CD4-positive, alpha-beta T cell treated with Interleukin-21 for 1 hour (primary cell): ENCODE results near the gene RHOXF1.
"Not testable (repeated sequence)": the region's sequence is repeated elsewhere in the genome, so short reads cannot be mapped to it uniquely, and the experiment has no call there.

Experiments used
- DNase-seq: peaks from one replicate; pipeline ENCODE4 v3.0.0-alpha.2; 2020

The RHOXF1 gene

DNA sequence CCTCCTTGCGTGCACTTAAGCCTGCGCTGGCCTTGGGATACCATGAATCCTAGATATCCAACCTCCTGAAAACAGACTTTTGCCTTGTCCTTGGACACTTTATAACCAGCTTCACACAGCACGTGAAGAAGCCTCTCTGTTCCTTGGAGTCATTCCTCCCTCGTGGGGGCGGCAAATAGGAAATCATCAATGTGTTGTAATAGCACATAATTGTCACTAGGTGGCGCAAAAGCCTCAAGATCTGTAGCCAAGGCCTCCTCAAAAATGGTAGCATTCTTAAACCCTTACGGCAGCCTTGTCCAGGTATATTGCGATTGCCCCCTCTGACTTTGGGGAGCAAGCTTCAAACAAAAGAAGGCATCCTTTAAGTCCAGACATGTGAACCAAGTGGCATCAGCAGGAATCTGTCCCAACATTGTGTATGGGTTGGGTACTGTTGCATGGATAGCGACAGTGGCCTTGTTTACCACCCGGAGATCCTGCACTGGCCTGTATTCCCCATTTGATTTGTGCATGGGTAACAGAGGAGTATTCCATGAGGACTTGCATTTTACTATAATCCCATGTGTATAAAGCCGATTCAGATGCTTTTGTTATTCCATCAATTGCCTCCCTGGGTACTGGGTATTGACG lies 30.0 kb downstream of the RHOXF1 start:
- not testable (repeated sequence) for DNase-seq

DNA sequence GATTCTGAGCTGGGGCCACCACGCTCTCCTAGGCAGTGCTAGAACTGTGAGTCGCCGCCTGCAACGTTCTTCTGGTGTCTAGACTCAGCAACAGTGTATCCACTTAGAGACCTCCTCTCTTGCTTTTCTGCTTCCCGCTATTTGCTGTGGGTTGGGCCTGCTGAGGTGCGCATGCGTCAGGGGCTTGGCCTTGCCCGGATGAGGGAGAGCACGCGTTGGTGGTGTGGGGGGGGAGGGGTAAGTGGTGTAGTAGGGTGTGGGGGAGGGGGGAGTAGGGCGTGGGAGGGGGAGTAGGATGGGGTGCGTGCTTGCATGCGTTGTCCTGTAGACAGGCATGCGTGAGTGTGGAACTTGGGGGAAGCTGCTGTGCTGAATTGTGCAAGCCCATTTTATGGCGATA lies 38.1 kb downstream of the RHOXF1 start, which contains the start of gene RHOXF2B:
TSS of gene RHOXF2B (minus strand) at position 101 of the 400 bp plus-strand sequence. CDS start 138 bp downstream, outside the sequence.
- not testable (repeated sequence) for DNase-seq

DNA sequence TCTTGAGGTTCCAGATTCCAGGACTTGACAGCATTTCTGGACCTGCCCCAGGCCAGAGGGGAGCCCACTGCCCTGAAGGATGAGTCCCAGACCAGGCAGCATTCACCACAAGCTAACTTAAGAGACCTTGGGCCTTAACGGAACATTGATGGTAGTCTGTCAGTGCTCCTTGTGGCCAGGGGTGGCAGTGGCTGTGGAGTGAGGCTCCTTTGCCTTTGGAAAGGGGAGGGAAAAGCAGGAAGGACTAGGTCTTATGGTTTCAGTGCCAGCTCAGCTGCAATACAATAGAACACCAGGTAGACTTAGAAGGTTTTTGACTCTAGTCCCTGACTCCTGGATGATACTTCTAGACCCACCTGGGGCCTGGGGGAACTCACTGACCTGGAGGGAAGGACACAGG lies 49.5 kb downstream of the RHOXF1 start:
- DNase-seq: not testable (repeated sequence)
